ENCODE data around the gene DBR1. TPM values are rescaled to one million over a fixed set of nuclear protein-coding genes. Genes with fewer than 3 reads are reported as not detected.

DBR1 gene
- total and polyA plus RNA-seq, 2 of the 13 experiments (the other 11 are each of a cell fraction or from before 2014, with no cell fraction given) = 6.4 to 16.7 TPM

DNA sequence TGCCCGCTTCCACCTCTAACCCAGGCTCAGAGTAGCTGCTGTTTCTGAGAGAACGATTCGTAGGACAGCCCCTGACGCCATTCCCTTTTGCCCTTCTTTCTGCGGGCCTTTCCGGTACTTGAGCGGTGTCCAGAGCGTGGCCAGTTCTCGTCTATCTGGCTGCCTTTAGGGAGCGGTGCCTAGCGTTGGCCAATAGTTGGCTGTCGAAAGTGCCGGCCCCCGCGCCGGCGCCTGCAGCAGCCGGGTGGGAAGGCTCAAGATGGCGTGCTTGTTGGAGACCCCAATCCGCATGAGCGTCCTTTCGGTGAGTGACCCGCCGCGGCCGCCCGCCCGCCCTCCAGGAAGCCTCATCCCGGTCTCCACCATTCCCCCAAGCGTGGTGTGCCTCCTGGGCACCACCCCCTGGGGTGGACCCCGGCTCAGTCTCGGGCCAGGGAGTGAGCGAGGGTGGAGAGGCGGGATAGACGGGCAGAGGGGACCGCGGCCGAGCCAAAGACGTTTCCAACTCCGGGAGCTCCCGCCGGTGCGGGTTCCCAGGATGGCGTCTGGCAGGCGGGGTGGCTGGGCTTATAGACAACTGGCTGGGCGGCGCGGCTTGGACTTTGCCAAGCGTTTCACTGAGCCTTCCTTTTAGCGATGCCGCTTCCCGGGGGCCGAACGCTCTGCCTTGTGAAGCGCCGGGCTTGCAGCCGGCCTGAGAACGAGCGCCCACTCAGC, 12.7 kb upstream of the DBR1 start, which contains the start of gene ARMC8 (continued):
- peak; percentile 58; the same call in 1 of the 2 replicates for TF ChIP-seq ZNF775 (CRISPR knock-in tag; IDR thresholded peaks at IDR 0.05; ENCODE audit: borderline replicate concordance)
- TF ChIP-seq ZNF224 (CRISPR knock-in tag; IDR thresholded peaks at IDR 0.05) = no peak
- TF ChIP-seq SRF (IDR thresholded peaks at IDR 0.05; ENCODE audit: low read depth, low read length) = no peak
- TF ChIP-seq ZKSCAN1 (IDR thresholded peaks at IDR 0.05; ENCODE audit: low read length) = no peak
- TF ChIP-seq, protein P1, sequence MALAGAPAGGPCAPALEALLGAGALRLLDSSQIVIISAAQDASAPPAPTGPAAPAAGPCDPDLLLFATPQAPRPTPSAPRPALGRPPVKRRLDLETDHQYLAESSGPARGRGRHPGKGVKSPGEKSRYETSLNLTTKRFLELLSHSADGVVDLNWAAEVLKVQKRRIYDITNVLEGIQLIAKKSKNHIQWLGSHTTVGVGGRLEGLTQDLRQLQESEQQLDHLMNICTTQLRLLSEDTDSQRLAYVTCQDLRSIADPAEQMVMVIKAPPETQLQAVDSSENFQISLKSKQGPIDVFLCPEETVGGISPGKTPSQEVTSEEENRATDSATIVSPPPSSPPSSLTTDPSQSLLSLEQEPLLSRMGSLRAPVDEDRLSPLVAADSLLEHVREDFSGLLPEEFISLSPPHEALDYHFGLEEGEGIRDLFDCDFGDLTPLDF (CRISPR knock-in tag; IDR thresholded peaks at IDR 0.05) = no peak
- peak; percentile 21 for TF ChIP-seq POGZ (CRISPR knock-in tag; IDR thresholded peaks at IDR 0.05)
- TF ChIP-seq GATAD2A (CRISPR knock-in tag; IDR thresholded peaks at IDR 0.05) = 0 out of 2 replicates have a peak, but pooled peaks have one; percentile 56
- TF ChIP-seq KDM5A (IDR thresholded peaks at IDR 0.05; ENCODE audit: borderline replicate concordance, low read length) = peak; percentile 93
- no peak for TF ChIP-seq ONECUT2 (CRISPR knock-in tag; IDR thresholded peaks at IDR 0.05)
- TF ChIP-seq, protein P2, sequence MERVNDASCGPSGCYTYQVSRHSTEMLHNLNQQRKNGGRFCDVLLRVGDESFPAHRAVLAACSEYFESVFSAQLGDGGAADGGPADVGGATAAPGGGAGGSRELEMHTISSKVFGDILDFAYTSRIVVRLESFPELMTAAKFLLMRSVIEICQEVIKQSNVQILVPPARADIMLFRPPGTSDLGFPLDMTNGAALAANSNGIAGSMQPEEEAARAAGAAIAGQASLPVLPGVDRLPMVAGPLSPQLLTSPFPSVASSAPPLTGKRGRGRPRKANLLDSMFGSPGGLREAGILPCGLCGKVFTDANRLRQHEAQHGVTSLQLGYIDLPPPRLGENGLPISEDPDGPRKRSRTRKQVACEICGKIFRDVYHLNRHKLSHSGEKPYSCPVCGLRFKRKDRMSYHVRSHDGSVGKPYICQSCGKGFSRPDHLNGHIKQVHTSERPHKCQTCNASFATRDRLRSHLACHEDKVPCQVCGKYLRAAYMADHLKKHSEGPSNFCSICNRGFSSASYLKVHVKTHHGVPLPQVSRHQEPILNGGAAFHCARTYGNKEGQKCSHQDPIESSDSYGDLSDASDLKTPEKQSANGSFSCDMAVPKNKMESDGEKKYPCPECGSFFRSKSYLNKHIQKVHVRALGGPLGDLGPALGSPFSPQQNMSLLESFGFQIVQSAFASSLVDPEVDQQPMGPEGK (CRISPR knock-in tag; IDR thresholded peaks at IDR 0.05) = peak; percentile 55
- no peak for TF ChIP-seq ZNF598 (CRISPR knock-in tag; IDR thresholded peaks at IDR 0.05; ENCODE audit: borderline replicate concordance)
- TF ChIP-seq MEF2D (CRISPR knock-in tag; IDR thresholded peaks at IDR 0.05) = 0 out of 2 replicates have a peak, but pooled peaks have one; percentile 52
- peak; percentile 72; the same call in 1 of the 2 replicates for TF ChIP-seq ETV6 (CRISPR knock-in tag; conservative IDR thresholded peaks at IDR 0.05)
- TF ChIP-seq, protein P3, sequence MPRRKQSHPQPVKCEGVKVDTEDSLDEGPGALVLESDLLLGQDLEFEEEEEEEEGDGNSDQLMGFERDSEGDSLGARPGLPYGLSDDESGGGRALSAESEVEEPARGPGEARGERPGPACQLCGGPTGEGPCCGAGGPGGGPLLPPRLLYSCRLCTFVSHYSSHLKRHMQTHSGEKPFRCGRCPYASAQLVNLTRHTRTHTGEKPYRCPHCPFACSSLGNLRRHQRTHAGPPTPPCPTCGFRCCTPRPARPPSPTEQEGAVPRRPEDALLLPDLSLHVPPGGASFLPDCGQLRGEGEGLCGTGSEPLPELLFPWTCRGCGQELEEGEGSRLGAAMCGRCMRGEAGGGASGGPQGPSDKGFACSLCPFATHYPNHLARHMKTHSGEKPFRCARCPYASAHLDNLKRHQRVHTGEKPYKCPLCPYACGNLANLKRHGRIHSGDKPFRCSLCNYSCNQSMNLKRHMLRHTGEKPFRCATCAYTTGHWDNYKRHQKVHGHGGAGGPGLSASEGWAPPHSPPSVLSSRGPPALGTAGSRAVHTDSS (CRISPR knock-in tag; conservative IDR thresholded peaks at IDR 0.05) = no peak
- no peak; the same call in 1 of the 2 replicates for TF ChIP-seq ZNF317 (CRISPR knock-in tag; IDR thresholded peaks at IDR 0.05)
- no peak for TF ChIP-seq MAFK (conservative IDR thresholded peaks at IDR 0.05 in 1 of 2, IDR thresholded peaks at IDR 0.05 in 1 of 2; ENCODE audit: low read length in 2 of 2)
- TF ChIP-seq, protein P4, sequence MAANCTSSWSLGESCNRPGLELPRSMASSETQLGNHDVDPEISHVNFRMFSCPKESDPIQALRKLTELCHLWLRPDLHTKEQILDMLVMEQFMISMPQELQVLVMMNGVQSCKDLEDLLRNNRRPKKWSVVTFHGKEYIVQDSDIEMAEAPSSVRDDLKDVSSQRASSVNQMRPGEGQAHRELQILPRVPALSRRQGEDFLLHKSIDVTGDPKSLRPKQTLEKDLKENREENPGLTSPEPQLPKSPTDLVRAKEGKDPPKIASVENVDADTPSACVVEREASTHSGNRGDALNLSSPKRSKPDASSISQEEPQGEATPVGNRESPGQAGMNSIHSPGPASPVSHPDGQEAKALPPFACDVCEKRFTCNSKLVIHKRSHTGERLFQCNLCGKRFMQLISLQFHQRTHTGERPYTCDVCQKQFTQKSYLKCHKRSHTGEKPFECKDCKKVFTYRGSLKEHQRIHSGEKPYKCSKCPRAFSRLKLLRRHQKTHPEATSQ (CRISPR knock-in tag; IDR thresholded peaks at IDR 0.05; ENCODE audit: borderline replicate concordance) = 0 out of 2 replicates have a peak, but pooled peaks have one; percentile 20
- TF ChIP-seq, protein P5, sequence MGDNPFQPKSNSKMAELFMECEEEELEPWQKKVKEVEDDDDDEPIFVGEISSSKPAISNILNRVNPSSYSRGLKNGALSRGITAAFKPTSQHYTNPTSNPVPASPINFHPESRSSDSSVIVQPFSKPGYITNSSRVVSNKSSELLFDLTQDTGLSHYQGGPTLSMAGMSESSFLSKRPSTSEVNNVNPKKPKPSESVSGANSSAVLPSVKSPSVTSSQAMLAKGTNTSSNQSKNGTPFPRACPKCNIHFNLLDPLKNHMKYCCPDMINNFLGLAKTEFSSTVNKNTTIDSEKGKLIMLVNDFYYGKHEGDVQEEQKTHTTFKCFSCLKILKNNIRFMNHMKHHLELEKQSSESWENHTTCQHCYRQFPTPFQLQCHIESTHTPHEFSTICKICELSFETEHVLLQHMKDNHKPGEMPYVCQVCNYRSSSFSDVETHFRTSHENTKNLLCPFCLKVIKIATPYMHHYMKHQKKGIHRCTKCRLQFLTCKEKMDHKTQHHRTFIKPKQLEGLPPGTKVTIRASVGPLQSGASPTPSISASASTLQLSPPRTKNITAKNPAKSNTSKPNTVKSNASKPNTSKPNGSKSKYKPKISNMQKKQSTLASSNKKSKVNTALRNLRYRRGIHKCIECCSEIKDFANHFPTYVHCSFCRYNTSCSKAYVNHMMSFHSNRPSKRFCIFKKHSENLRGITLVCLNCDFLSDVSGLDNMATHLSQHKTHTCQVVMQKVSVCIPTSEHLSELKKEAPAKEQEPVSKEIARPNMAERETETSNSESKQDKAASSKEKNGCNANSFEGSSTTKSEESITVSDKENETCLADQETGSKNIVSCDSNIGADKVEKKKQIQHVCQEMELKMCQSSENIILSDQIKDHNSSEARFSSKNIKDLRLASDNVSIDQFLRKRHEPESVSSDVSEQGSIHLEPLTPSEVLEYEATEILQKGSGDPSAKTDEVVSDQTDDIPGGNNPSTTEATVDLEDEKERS (CRISPR knock-in tag; IDR thresholded peaks at IDR 0.05) = peak; percentile 82
